ENCODE measurements around the gene CSNK2A2. TPM values are rescaled to one million over a fixed set of nuclear protein-coding genes. Genes with fewer than 3 reads are reported as not detected.

CSNK2A2 gene
- total and polyA plus RNA-seq, 2 experiments from 2014 or later = 23.4 to 58.0 TPM

GRCh38 chr16:58196898-58197313 is 1.0 kb downstream of the CSNK2A2 start:
- no peak for TF ChIP-seq EZH2phosphoT487 (IDR thresholded peaks at IDR 0.05; ENCODE audit: low read depth, severe bottlenecking, unreplicated experiment)
- TF ChIP-seq EZH2 (IDR thresholded peaks at IDR 0.05; ENCODE audit: borderline replicate concordance) = no peak
- peak overlapping the region; percentile 98 for H3K4me2 ChIP-seq
- H3K27ac ChIP-seq = no peak overlapping the region
- peaks cover 54% of the 10 kb centered on the region for H3K79me2 ChIP-seq
- peak overlapping the region; percentile 85 for H3K4me3 ChIP-seq
- H2AFZ ChIP-seq = peak overlapping the region; percentile 68
- no peaks in the 10 kb centered on the region for H3K9me2 ChIP-seq (replicated peaks; ENCODE audit: insufficient read depth)
- no peaks in the 10 kb centered on the region for H3K36me3 ChIP-seq (replicated peaks; ENCODE audit: insufficient read depth, low read depth)
- 20% methylated on average over 11 of the region's 11 CpGs for WGBS (ENCODE audit: low lambda C conversion rate, missing lambda C conversion rate)
- H4K20me1 ChIP-seq (ENCODE audit: insufficient read depth, poor library complexity, severe bottlenecking) = peaks cover 13% of the 10 kb centered on the region
- no peaks in the 10 kb centered on the region for H3K9me3 ChIP-seq (ENCODE audit: low read depth)
- peaks cover 8% of the 10 kb centered on the region for H3K4me1 ChIP-seq (ENCODE audit: insufficient read depth)
- no peaks in the 10 kb centered on the region for H3K27me3 ChIP-seq
- peak; percentile 7 for DNase-seq (ENCODE audit: low spot score)

- Histone ChIP-seq H3K4me3 (no peak overlapping the region), H3K36me3 (replicated peaks; ENCODE audit: insufficient read depth, low read depth) (no peaks in the 10 kb centered on the region), H3K9me2 (replicated peaks; ENCODE audit: insufficient read depth) (no peaks in the 10 kb centered on the region), H3K79me2 (peaks cover 61% of the 10 kb centered on the region), H3K4me2 (peak overlapping the region; percentile 98), H3K4me1 (ENCODE audit: insufficient read depth) (peaks cover 8% of the 10 kb centered on the region), H3K9me3 (ENCODE audit: low read depth) (no peaks in the 10 kb centered on the region), H3K27ac (no peak overlapping the region), H3K27me3 (no peaks in the 10 kb centered on the region), H2AFZ (no peak overlapping the region), H4K20me1 (ENCODE audit: insufficient read depth, poor library complexity, severe bottlenecking) (peaks cover 13% of the 10 kb centered on the region)
- 97% methylated on average over 3 of the region's 3 CpGs for whole genome bisulfite sequencing (ENCODE audit: low lambda C conversion rate, missing lambda C conversion rate)
- no peak for DNase-seq (ENCODE audit: low spot score)
- TF ChIP-seq EZH2phosphoT487 (IDR thresholded peaks at IDR 0.05; ENCODE audit: low read depth, severe bottlenecking, unreplicated experiment) = no peak
- no peak for TF ChIP-seq EZH2 (IDR thresholded peaks at IDR 0.05; ENCODE audit: borderline replicate concordance)
- TF ChIP-seq CTCF (IDR thresholded peaks at IDR 0.05; ENCODE audit: poor library complexity) = no peak
Measured at GRCh38 chr16:58195771-58196170, 2.1 kb downstream of the CSNK2A2 start.

- H2AFZ ChIP-seq = no peak overlapping the region
Measured at GRCh38 chr16:58195344-58195743, 2.6 kb downstream of the CSNK2A2 start.

GRCh38 chr16:58194790-58195189 is 3.1 kb downstream of the CSNK2A2 start:
- WGBS (ENCODE audit: low lambda C conversion rate, missing lambda C conversion rate) = 65% methylated on average over 3 of the region's 3 CpGs
- Histone ChIP-seq H3K79me2 (peaks cover 68% of the 10 kb centered on the region), H3K4me2 (no peak overlapping the region), H3K27me3 (no peaks in the 10 kb centered on the region), H3K9me3 (ENCODE audit: low read depth) (no peaks in the 10 kb centered on the region), H3K27ac (no peak overlapping the region), H3K4me3 (no peak overlapping the region), H3K36me3 (replicated peaks; ENCODE audit: insufficient read depth, low read depth) (no peaks in the 10 kb centered on the region), H3K4me1 (ENCODE audit: insufficient read depth) (peaks cover 8% of the 10 kb centered on the region), H2AFZ (no peak overlapping the region), H3K9me2 (replicated peaks; ENCODE audit: insufficient read depth) (no peaks in the 10 kb centered on the region), H4K20me1 (ENCODE audit: insufficient read depth, poor library complexity, severe bottlenecking) (peaks cover 13% of the 10 kb centered on the region)
- TF ChIP-seq EZH2 (IDR thresholded peaks at IDR 0.05; ENCODE audit: borderline replicate concordance) (no peak), CTCF (IDR thresholded peaks at IDR 0.05; ENCODE audit: poor library complexity) (no peak), EZH2phosphoT487 (IDR thresholded peaks at IDR 0.05; ENCODE audit: low read depth, severe bottlenecking, unreplicated experiment) (no peak)
- no peak for DNase-seq (ENCODE audit: low spot score)

More at GRCh38 chr16:58195344-58195743, 2.6 kb downstream of the CSNK2A2 start:
- no peaks in the 10 kb centered on the region for H3K9me3 ChIP-seq (ENCODE audit: low read depth)
- no peak overlapping the region for H3K4me2 ChIP-seq
- 96% methylated on average over 4 of the region's 4 CpGs for WGBS (ENCODE audit: low lambda C conversion rate, missing lambda C conversion rate)
- no peak for TF ChIP-seq EZH2 (IDR thresholded peaks at IDR 0.05; ENCODE audit: borderline replicate concordance)
- no peak for TF ChIP-seq CTCF (IDR thresholded peaks at IDR 0.05; ENCODE audit: poor library complexity)
- no peak for TF ChIP-seq EZH2phosphoT487 (IDR thresholded peaks at IDR 0.05; ENCODE audit: low read depth, severe bottlenecking, unreplicated experiment)
- H3K9me2 ChIP-seq (replicated peaks; ENCODE audit: insufficient read depth) = no peaks in the 10 kb centered on the region
- no peaks in the 10 kb centered on the region for H3K27me3 ChIP-seq
- peaks cover 8% of the 10 kb centered on the region for H3K4me1 ChIP-seq (ENCODE audit: insufficient read depth)
- no peaks in the 10 kb centered on the region for H3K36me3 ChIP-seq (replicated peaks; ENCODE audit: insufficient read depth, low read depth)
- H3K79me2 ChIP-seq = peaks cover 65% of the 10 kb centered on the region
- H3K4me3 ChIP-seq = no peak overlapping the region
- no peak overlapping the region for H3K27ac ChIP-seq
- no peak for DNase-seq (ENCODE audit: low spot score)
- peaks cover 13% of the 10 kb centered on the region for H4K20me1 ChIP-seq (ENCODE audit: insufficient read depth, poor library complexity, severe bottlenecking)
